SK-N-SH (cell line): ENCODE measurements around the gene KCNK17. TPM values are rescaled to one million over a fixed set of nuclear protein-coding genes. Genes with fewer than 3 reads are reported as not detected.
A peak's percentile ranks its signal among the peaks of the same experiment; 100 is the strongest.

ENCODE experiments used
- CTCF ChIA-PET: fragments of 300-600, 350-600 bp; formaldehyde crosslinking; extraction: SDS; loops from one replicate; lab custom pipeline; 2021; lab: Yijun Ruan, JAX
- POLR2A ChIA-PET: fragments of 350-600 bp; sonication (Branson Sonifier 250); formaldehyde crosslinking; extraction: SDS; loops from one replicate; lab custom pipeline; 2020; ENCODE audit warnings: antibody characterized with exemption, inconsistent platforms; lab: Yijun Ruan, JAX
- DNase-seq: peaks from one replicate; pipeline ENCODE4 v3.0.0; 2012
- H2AFZ ChIP-seq: fragments of 200-600 bp; sonication (generic); 2 replicates; pipeline ENCODE4 v1.8.1; 2016; ENCODE audit warnings: antibody characterized with exemption, mild to moderate bottlenecking, low read depth
- H3F3A ChIP-seq: fragments of 200-600 bp; sonication (generic); replicated peaks from 2 replicates; pipeline ENCODE3; 2016; ENCODE audit warnings: antibody characterized with exemption, mild to moderate bottlenecking; ENCODE audit not compliant: insufficient read depth
- H3K27ac ChIP-seq, 2 experiments: fragments of 200-500 bp in 1 of 2; fragments of 200-600 bp in 1 of 2; sonication (Bioruptor generic) in 1 of 2; sonication (generic), shearing (Covaris generic) in 1 of 2; 2 replicates each; pipeline versions ENCODE4 v1.5.1 to v1.6.1; 2014 to 2016; ENCODE audit warnings: low read depth in 2 of 2, inconsistent platforms in 1 of 2, low read length in 1 of 2, mild to moderate bottlenecking in 1 of 2, mixed read lengths in 1 of 2
- H3K27me3 ChIP-seq: fragments of 200-600 bp; sonication (generic), shearing (Covaris generic); 2 replicates; pipeline ENCODE4 v1.6.1; 2016; ENCODE audit warnings: mixed run types; ENCODE audit not compliant: insufficient read depth
- H3K36me3 ChIP-seq, 2 experiments: fragments of 200-500 bp in 1 of 2; fragments of 200-600 bp in 1 of 2; sonication (Bioruptor generic) in 1 of 2; sonication (generic) in 1 of 2; replicated peaks in 1 of 2; 2 replicates each; pipeline versions ENCODE3 to v1.5.1; 2014 to 2016; ENCODE audit warnings: low read length in 1 of 2, mild to moderate bottlenecking in 1 of 2; ENCODE audit not compliant: insufficient read depth in 2 of 2, control insufficient read depth in 1 of 2
- H3K4me1 ChIP-seq, 2 experiments: fragments of 200-500 bp in 1 of 2; fragments of 200-600 bp in 1 of 2; sonication (Bioruptor generic) in 1 of 2; sonication (generic), shearing (Covaris generic) in 1 of 2; 2 replicates each; pipeline versions ENCODE4 v1.5.1 to v1.6.1; 2014 to 2016; ENCODE audit warnings: low read depth in 1 of 2, low read length in 1 of 2, mixed run types in 1 of 2; ENCODE audit not compliant: insufficient read depth in 2 of 2, control insufficient read depth in 1 of 2
- H3K4me2 ChIP-seq: fragments of 200-600 bp; sonication (generic), shearing (Covaris generic); 2 replicates; pipeline ENCODE4 v1.6.1; 2017; ENCODE audit warnings: mixed run types
- H3K4me3 ChIP-seq, 2 experiments: fragments of 200-500 bp in 1 of 2; fragments of 200-600 bp in 1 of 2; sonication (Bioruptor generic) in 1 of 2; sonication (generic), shearing (Covaris generic) in 1 of 2; 2 replicates each; pipeline versions ENCODE4 v1.5.1 to v1.8.1; 2014 to 2016; ENCODE audit warnings: low read depth in 2 of 2, inconsistent platforms in 1 of 2, low read length in 1 of 2, mild to moderate bottlenecking in 1 of 2, mixed read lengths in 1 of 2, moderate library complexity in 1 of 2
- H3K79me2 ChIP-seq: fragments of 200-600 bp; sonication (generic); 2 replicates; pipeline ENCODE4 v1.8.1; 2017; ENCODE audit warnings: mild to moderate bottlenecking; ENCODE audit not compliant: insufficient read depth
- H3K9ac ChIP-seq: fragments of 200-600 bp; sonication (generic); 2 replicates; pipeline ENCODE4 v1.6.1; 2017; ENCODE audit warnings: mixed run types
- H3K9me2 ChIP-seq: fragments of 200-600 bp; sonication (generic); 2 replicates; pipeline ENCODE4 v1.6.1; 2017; ENCODE audit warnings: mixed run types
- H3K9me3 ChIP-seq: fragments of 200-600 bp; sonication (generic); 2 replicates; pipeline ENCODE4 v1.6.1; 2017; ENCODE audit warnings: mixed run types, mild to moderate bottlenecking, moderate library complexity
- H4K20me1 ChIP-seq: fragments of 200-600 bp; sonication (generic); 2 replicates; pipeline ENCODE4 v1.6.1; 2017; ENCODE audit warnings: mild to moderate bottlenecking, mixed run types; ENCODE audit not compliant: insufficient read depth
- CTCF ChIP-seq: fragments of 200-600 bp; sonication (generic); IDR thresholded peaks from 2 replicates; pipeline ENCODE4 v1.6.1; 2017; ENCODE audit warnings: antibody characterized with exemption, mild to moderate bottlenecking, moderate library complexity
- EZH2phosphoT487 ChIP-seq: fragments of 200-600 bp; sonication (generic); IDR thresholded peaks from 2 replicates; pipeline ENCODE4 v1.6.1; 2017; ENCODE audit warnings: low read depth, mixed run types, mild to moderate bottlenecking, antibody characterized with exemption, moderate library complexity, borderline replicate concordance
- FOSL2 ChIP-seq: IDR thresholded peaks from 2 replicates; pipeline ENCODE4 v1.4.0; 2012; ENCODE audit warnings: low read depth, mild to moderate bottlenecking, moderate library complexity, borderline replicate concordance
- FOXJ3 ChIP-seq: sonication (generic); formaldehyde crosslinking; IDR thresholded peaks from 2 replicates; pipeline ENCODE4 v1.5.1; 2020; ENCODE audit warnings: mild to moderate bottlenecking, missing genetic modification reagents
- GABPA ChIP-seq: IDR thresholded peaks from 2 replicates; pipeline ENCODE4 v1.4.0; 2012; ENCODE audit warnings: low read depth, mild to moderate bottlenecking
- MXI1 ChIP-seq: IDR thresholded peaks from 2 replicates; pipeline ENCODE4 v1.6.1; 2012; ENCODE audit warnings: mild to moderate bottlenecking, low read depth, low read length, improper control_type of control experiment
- NFIC ChIP-seq: IDR thresholded peaks from 2 replicates; pipeline ENCODE4 v1.4.0; 2012; ENCODE audit warnings: borderline replicate concordance
- RAD21 ChIP-seq: IDR thresholded peaks from 2 replicates; pipeline ENCODE4 v1.6.1; 2012; ENCODE audit warnings: mild to moderate bottlenecking, low read length
- RFX5 ChIP-seq: IDR thresholded peaks from 2 replicates; pipeline ENCODE4 v1.6.1; 2012; ENCODE audit warnings: mild to moderate bottlenecking, improper control_type of control experiment, low read length
- SMC3 ChIP-seq: IDR thresholded peaks from 2 replicates; pipeline ENCODE4 v1.6.1; 2012; ENCODE audit warnings: low read depth, low read length, improper control_type of control experiment
- TAF1 ChIP-seq: IDR thresholded peaks from 2 replicates; pipeline ENCODE4 v1.6.1; 2012; ENCODE audit warnings: low read depth, mild to moderate bottlenecking, low read length, moderate library complexity, borderline replicate concordance
- TCF12 ChIP-seq: IDR thresholded peaks from 2 replicates; pipeline ENCODE4 v1.4.0; 2012
- USF2 ChIP-seq: fragments of 150-350 bp; IDR thresholded peaks from 2 replicates; pipeline ENCODE4 v1.6.1; 2017; ENCODE audit warnings: antibody characterized with exemption, low read length, low read depth, borderline replicate concordance
- WGBS: methylation state at CpG from one replicate; pipeline ENCODE4 v1.1.6; 2017; ENCODE audit warnings: low lambda C conversion rate; 5-methylcytosine and 5-hydroxymethylcytosine counted together
- polyA plus RNA-seq, 3 experiments: library from polyadenylated mRNA; depleted of rRNA; stranded (reverse); fragments of >200 nt; gene quantifications; 2 replicates each; pipeline ENCODE4 v1.2.3, GENCODE V29; 2012
- TF ChIP-seq, protein P1 (sequence below): IDR thresholded peaks from 2 replicates; pipeline ENCODE4 v1.4.0; 2012; ENCODE audit warnings: low read depth

The KCNK17 gene
- polyA plus RNA-seq, 1 of the 3 experiments (the other 2 are of a cell fraction), result not detected

DNA sequence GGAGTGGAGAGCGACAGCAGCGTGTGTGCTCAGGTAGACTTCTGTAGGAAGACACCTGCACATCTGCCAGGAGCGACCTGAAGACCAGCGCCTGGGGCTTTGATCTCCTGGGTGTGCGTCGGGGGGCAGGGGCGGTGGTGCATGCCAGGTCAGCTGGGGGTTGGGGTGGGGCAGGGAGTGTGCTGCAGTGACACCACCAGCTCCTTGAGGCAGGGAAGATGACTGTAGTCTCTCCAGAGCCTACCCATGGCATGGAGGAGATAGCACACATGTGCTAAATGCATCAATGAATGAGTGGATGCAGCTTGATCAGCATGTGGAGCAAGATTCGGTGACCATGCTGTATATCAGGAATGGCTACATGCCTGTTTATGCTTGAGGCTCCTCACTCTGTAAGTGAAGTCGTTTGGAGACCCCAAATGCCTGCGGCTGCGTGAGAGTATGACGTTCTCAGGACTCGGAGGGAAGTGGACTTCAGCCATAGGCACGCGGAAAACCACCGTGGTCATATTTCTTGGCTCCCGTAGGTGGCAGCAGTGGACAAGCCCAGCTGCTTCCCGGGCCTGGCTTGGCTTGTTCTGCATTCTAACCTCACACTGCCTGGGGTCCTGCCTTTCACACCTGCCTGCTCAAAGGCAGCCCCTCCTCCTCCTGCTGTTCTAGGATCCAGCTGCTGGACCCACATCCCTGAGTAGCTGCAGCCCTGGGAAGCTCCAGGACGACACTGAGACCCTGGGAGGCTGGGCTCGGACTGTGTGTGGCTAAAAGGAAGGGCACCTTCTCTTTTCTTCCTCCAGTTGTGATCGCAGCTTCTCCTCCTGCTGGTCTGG is 47.7 kb upstream of the KCNK17 start:
- H3K36me3 ChIP-seq, result no peaks in the 10 kb centered on the region
- peak; percentile 88 for DNase-seq
- H2AFZ ChIP-seq, result 0 out of 2 replicates have a peak overlapping the region, but pooled peaks have one; percentile 14
- TF ChIP-seq CTCF (peak; percentile 70), SMC3 (peak; percentile 38; the same call in 1 of the 2 replicates), FOSL2 (no peak), TAF1 (no peak), RAD21 (peak; percentile 84), EZH2phosphoT487 (no peak), NFIC (no peak), TCF12 (no peak)
- TF ChIP-seq, protein P1, sequence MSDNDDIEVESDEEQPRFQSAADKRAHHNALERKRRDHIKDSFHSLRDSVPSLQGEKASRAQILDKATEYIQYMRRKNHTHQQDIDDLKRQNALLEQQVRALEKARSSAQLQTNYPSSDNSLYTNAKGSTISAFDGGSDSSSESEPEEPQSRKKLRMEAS, result no peak
- H3K27me3 ChIP-seq, result no peaks in the 10 kb centered on the region
- POLR2A ChIA-PET, result interaction anchor here (0.6 kb wide), 1 partner anchor 931 kb away, joined by 4 read pairs; no protein-coding TSS in a partner anchor
- no peaks in the 10 kb centered on the region for H3K79me2 ChIP-seq
- WGBS, result 66% methylated on average over 9 of the region's 21 CpGs
- no peak overlapping the region for H3K4me3 ChIP-seq
- H3K9ac ChIP-seq, result no peak overlapping the region
- CTCF ChIA-PET, result interaction anchor here (0.6 to 3.8 kb wide), 49 partner anchors 9 to 1706 kb away, joined by 3 to 62 read pairs (median 3); partner anchors contain the start of genes KCNK16, KIF6 and MOCS1
- H3K9me3 ChIP-seq, result no peaks in the 10 kb centered on the region
- H3K27ac ChIP-seq, result peak overlapping the region in 1 of 2 experiments; percentile 19; a peak in 1 of 4 replicates
- no peaks in the 10 kb centered on the region for H3F3A ChIP-seq
- peaks cover 0 to 20% of the 10 kb centered on the region in 2 experiments; a peak in 1 of 4 replicates for H3K4me1 ChIP-seq
- H3K9me2 ChIP-seq, result no peaks in the 10 kb centered on the region
- no peaks in the 10 kb centered on the region for H4K20me1 ChIP-seq
- H3K4me2 ChIP-seq, result no peak overlapping the region

GRCh38 chr6:39360378-39360777 is 46.2 kb upstream of the KCNK17 start:
- H3K9me3 ChIP-seq, result no peaks in the 10 kb centered on the region
- no peaks in the 10 kb centered on the region for H3F3A ChIP-seq
- ChIA-PET CTCF (interaction anchor here (1.1 to 3.8 kb wide), 3 partner anchors 17 to 948 kb away, joined by 3 to 45 read pairs (median 3); no protein-coding TSS in a partner anchor), POLR2A (no interaction called here)
- 44% methylated on average over 8 of the region's 9 CpGs for WGBS
- H2AFZ ChIP-seq, result no peak overlapping the region
- H3K4me2 ChIP-seq, result no peak overlapping the region
- H3K27ac ChIP-seq, result no peak overlapping the region
- peaks cover 0 to 16% of the 10 kb centered on the region in 2 experiments; a peak in 1 of 4 replicates for H3K4me1 ChIP-seq
- no peaks in the 10 kb centered on the region for H3K27me3 ChIP-seq
- no peaks in the 10 kb centered on the region for H3K9me2 ChIP-seq
- DNase-seq, result no peak
- no peak overlapping the region for H3K9ac ChIP-seq
- H3K79me2 ChIP-seq, result no peaks in the 10 kb centered on the region
- H4K20me1 ChIP-seq, result no peaks in the 10 kb centered on the region
- TF ChIP-seq RFX5, result no peak
- TF ChIP-seq FOXJ3 (CRISPR knock-in tag), result no peak
- TF ChIP-seq GABPA, result no peak
- TF ChIP-seq USF2, result no peak
- TF ChIP-seq MXI1, result no peak
- H3K4me3 ChIP-seq, result no peak overlapping the region
- no peaks in the 10 kb centered on the region for H3K36me3 ChIP-seq
